AG10803 (cell line): ENCODE results near the gene ZNF576.
"Not testable (repeated sequence)": the region's sequence is repeated elsewhere in the genome, so short reads cannot be mapped to it uniquely, and the experiment has no call there.

Source experiments
- DNase-seq: peaks from one replicate; pipeline ENCODE4 v3.0.0; 2010; ENCODE audit warnings: low read depth
- H3K4me3 ChIP-seq: 2 replicates; pipeline ENCODE4 v1.5.1; 2011; ENCODE audit warnings: mild to moderate bottlenecking, low read length, control low read depth
- CTCF ChIP-seq: conservative IDR thresholded peaks from 2 replicates; pipeline ENCODE4 v1.5.1; 2011; ENCODE audit warnings: mild to moderate bottlenecking, low read length, control low read depth, inconsistent platforms

Gene ZNF576

GRCh38 chr19:43575156-43575950 is 21.0 kb upstream of the ZNF576 start, which contains the start of the genes PINLYP and XRCC1:
PINLYP (plus strand) TSS chr19:43575801; CDS start chr19:43577192, 1,391 bp downstream.
XRCC1 (minus strand) TSS chr19:43575527; CDS start chr19:43575458, 69 bp downstream.
- peak; percentile 97 for DNase-seq
- peak within 1 kb of the TSS; percentile 94 for H3K4me3 ChIP-seq
- no peak for TF ChIP-seq CTCF

GRCh38 chr19:43575955-43576878 is 20.2 kb upstream of the ZNF576 start:
- H3K4me3 ChIP-seq, result peak overlapping the region; percentile 60
- DNase-seq, result no peak
- TF ChIP-seq CTCF, result no peak

DNA sequence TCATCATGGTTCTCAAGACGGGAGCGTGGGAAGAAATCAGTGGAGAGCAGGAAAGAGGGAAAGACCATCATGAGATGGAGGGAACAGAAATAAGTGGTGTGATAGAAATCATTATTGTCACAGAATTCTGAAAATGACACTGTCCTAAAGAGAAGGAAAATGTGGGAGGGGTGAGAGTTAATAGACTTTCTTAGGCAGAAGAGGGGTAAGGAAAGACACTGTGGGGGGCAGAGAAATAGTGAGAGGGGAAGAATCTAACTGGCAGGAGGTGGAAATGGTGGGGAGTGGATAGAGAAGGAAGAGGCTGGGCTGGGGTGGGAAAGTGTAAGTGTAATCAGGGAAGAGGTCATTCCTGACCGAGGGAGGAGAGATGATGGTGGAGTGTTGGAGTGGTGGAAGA is 17.6 kb upstream of the ZNF576 start:
- DNase-seq, result no peak
- TF ChIP-seq CTCF, result no peak
- H3K4me3 ChIP-seq, result no peak overlapping the region

GRCh38 chr19:43581467-43581866 is 14.9 kb upstream of the ZNF576 start:
- no peak for TF ChIP-seq CTCF
- H3K4me3 ChIP-seq, result no peak overlapping the region
- no peak for DNase-seq

GRCh38 chr19:43582495-43582894 is 13.9 kb upstream of the ZNF576 start:
- H3K4me3 ChIP-seq, result no peak overlapping the region
- DNase-seq, result no peak
- no peak for TF ChIP-seq CTCF

DNA sequence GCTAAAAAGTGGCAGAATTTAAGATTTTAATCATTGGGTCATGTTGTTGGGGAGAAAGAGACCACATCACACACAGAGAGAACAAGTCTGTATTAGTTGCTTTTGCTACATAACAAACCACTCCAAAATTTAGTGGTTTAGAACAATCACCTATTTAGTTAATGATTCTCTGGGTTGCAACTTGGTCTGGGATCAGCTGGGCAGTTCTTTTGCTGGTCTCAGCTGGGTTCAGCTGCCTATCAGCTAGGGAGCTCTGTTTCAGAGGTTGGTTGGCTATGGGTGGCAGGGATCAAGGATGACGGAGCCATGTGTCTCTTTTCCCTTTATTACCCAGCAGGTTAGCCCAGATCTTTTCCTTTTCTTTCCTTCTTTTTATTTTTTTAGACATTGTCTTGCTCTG is 11.9 kb upstream of the ZNF576 start:
- H3K4me3 ChIP-seq, result no peak overlapping the region
- no peak for DNase-seq
- TF ChIP-seq CTCF, result no peak

- no peak for DNase-seq
- H3K4me3 ChIP-seq, result no peak overlapping the region
- TF ChIP-seq CTCF, result no peak
Measured at GRCh38 chr19:43586346-43586745, 10.0 kb upstream of the ZNF576 start.

GRCh38 chr19:43587029-43587428 is 9.4 kb upstream of the ZNF576 start:
- not testable (repeated sequence) for DNase-seq

More at GRCh38 chr19:43587029-43587428, 9.4 kb upstream of the ZNF576 start:
- H3K4me3 ChIP-seq, result not testable (repeated sequence)
